Chondrocyte (in vitro differentiated cells): ENCODE results near the gene ASPHD2. TPM values are rescaled to one million over a fixed set of nuclear protein-coding genes. Genes with fewer than 3 reads are reported as not detected.
A peak's percentile ranks its signal among the peaks of the same experiment; 100 is the strongest.

Experiments
- DNase-seq: peaks from one replicate; pipeline ENCODE4 v3.0.0; 2021; ENCODE audit warnings: mixed read lengths, low spot score
- H3K27ac Mint-ChIP-seq: one replicate; pipeline ENCODE4 v1.8.0; 2021; ENCODE audit warnings: mild to moderate bottlenecking, moderate library complexity, mixed read lengths; ENCODE audit not compliant: unreplicated experiment
- H3K27me3 Mint-ChIP-seq: 2 replicates; pipeline ENCODE4 v1.8.0; 2021; ENCODE audit warnings: low read depth, mixed read lengths
- H3K36me3 Mint-ChIP-seq: 2 replicates; pipeline ENCODE4 v1.8.0; 2021; ENCODE audit warnings: low read depth, mixed read lengths
- H3K4me1 Mint-ChIP-seq: 2 replicates; pipeline ENCODE4 v1.8.0; 2021; ENCODE audit warnings: low read depth, mild to moderate bottlenecking, mixed read lengths
- H3K4me3 Mint-ChIP-seq: one replicate; pipeline ENCODE4 v1.8.0; 2021; ENCODE audit warnings: mild to moderate bottlenecking, moderate library complexity, mixed read lengths; ENCODE audit not compliant: unreplicated experiment
- H3K9me3 Mint-ChIP-seq: 2 replicates; pipeline ENCODE4 v1.8.0; 2021; ENCODE audit warnings: low read depth, mixed read lengths
- CTCF ChIP-seq: fragments of 200-600 bp; sonication (generic); IDR thresholded peaks from 2 replicates; pipeline ENCODE4 v1.5.0; 2021; ENCODE audit warnings: antibody characterized with exemption, mild to moderate bottlenecking, moderate library complexity
- long read RNA-seq: library from polyadenylated mRNA; stranded (forward); transcript quantifications from one replicate; pipeline ENCODE4 v2.0.0, GENCODE V29; 2021
- total RNA-seq: library from RNA; stranded (reverse); gene quantifications from 3 replicates; pipeline ENCODE4 v1.2.1, GENCODE V29; 2021

Gene ASPHD2
- total RNA-seq, result 5.5 to 6.9 TPM (median 6.8 TPM) in 3 replicates
- long read RNA-seq, transcript ASPHD2-201 (4 exons, 3,357 nt), result major isoform, 28 of 33 reads
- long read RNA-seq, partial matches to known transcripts, result 2 of 33 reads
- long read RNA-seq, other reads (novel, unspliced or antisense), result 3 of 33 reads

GRCh38 chr22:26428515-26429457, at the start of gene ASPHD2:
TSS of gene ASPHD2 (plus strand) at chr22:26429260. CDS start at chr22:26433616, 4,356 bp downstream.
- TF ChIP-seq CTCF, result no peak
- Mint-ChIP-seq H3K27me3 (peaks cover 8% of the 10 kb centered on the region), H3K9me3 (no peaks in the 10 kb centered on the region), H3K27ac (peak within 1 kb of the TSS; percentile 93), H3K4me3 (peak within 1 kb of the TSS; percentile 93), H3K36me3 (peaks cover 1% of the 10 kb centered on the region), H3K4me1 (peaks cover 27% of the 10 kb centered on the region)
- no peak for DNase-seq

GRCh38 chr22:26380072-26380830, 48.8 kb upstream of the ASPHD2 start:
- Mint-ChIP-seq H3K4me1 (peaks cover 6% of the 10 kb centered on the region), H3K36me3 (no peaks in the 10 kb centered on the region), H3K27ac (no peak overlapping the region), H3K4me3 (no peak overlapping the region), H3K27me3 (peaks cover 50% of the 10 kb centered on the region), H3K9me3 (peaks cover 7% of the 10 kb centered on the region)
- no peak for TF ChIP-seq CTCF
- no peak for DNase-seq

GRCh38 chr22:26382782-26383181, 46.3 kb upstream of the ASPHD2 start:
- no peak for DNase-seq
- H3K36me3 Mint-ChIP-seq, result no peaks in the 10 kb centered on the region
- H3K9me3 Mint-ChIP-seq, result peaks cover 7% of the 10 kb centered on the region
- no peak for TF ChIP-seq CTCF
- H3K27me3 Mint-ChIP-seq, result peaks cover 48% of the 10 kb centered on the region
- H3K4me1 Mint-ChIP-seq, result peaks cover under 1% of the 10 kb centered on the region
- no peak overlapping the region for H3K27ac Mint-ChIP-seq
- H3K4me3 Mint-ChIP-seq, result no peak overlapping the region

- DNase-seq, result no peak
- H3K36me3 Mint-ChIP-seq, result no peaks in the 10 kb centered on the region
- peaks cover 7% of the 10 kb centered on the region for H3K9me3 Mint-ChIP-seq
- TF ChIP-seq CTCF, result no peak
- no peaks in the 10 kb centered on the region for H3K4me1 Mint-ChIP-seq
- H3K27ac Mint-ChIP-seq, result no peak overlapping the region
- peaks cover 38% of the 10 kb centered on the region for H3K27me3 Mint-ChIP-seq
- no peak overlapping the region for H3K4me3 Mint-ChIP-seq
These were observed 45.0 kb upstream of the ASPHD2 start for GRCh38 chr22:26383968-26384556.

- DNase-seq, result no peak
- Mint-ChIP-seq H3K27me3 (peaks cover 35% of the 10 kb centered on the region), H3K27ac (no peak overlapping the region), H3K36me3 (no peaks in the 10 kb centered on the region), H3K4me3 (no peak overlapping the region), H3K9me3 (no peaks in the 10 kb centered on the region), H3K4me1 (no peaks in the 10 kb centered on the region)
- TF ChIP-seq CTCF, result no peak
These were observed 43.9 kb upstream of the ASPHD2 start for GRCh38 chr22:26385164-26385563.
